D341Med (cell line): ENCODE results near the gene CHST1.
A peak's percentile ranks its signal among the peaks of the same experiment; 100 is the strongest.

Experiments used
- DNase-seq: peaks from one replicate; pipeline ENCODE4 v3.0.0; 2012; ENCODE audit warnings: low spot score

Gene CHST1, protein sequence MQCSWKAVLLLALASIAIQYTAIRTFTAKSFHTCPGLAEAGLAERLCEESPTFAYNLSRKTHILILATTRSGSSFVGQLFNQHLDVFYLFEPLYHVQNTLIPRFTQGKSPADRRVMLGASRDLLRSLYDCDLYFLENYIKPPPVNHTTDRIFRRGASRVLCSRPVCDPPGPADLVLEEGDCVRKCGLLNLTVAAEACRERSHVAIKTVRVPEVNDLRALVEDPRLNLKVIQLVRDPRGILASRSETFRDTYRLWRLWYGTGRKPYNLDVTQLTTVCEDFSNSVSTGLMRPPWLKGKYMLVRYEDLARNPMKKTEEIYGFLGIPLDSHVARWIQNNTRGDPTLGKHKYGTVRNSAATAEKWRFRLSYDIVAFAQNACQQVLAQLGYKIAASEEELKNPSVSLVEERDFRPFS

DNA sequence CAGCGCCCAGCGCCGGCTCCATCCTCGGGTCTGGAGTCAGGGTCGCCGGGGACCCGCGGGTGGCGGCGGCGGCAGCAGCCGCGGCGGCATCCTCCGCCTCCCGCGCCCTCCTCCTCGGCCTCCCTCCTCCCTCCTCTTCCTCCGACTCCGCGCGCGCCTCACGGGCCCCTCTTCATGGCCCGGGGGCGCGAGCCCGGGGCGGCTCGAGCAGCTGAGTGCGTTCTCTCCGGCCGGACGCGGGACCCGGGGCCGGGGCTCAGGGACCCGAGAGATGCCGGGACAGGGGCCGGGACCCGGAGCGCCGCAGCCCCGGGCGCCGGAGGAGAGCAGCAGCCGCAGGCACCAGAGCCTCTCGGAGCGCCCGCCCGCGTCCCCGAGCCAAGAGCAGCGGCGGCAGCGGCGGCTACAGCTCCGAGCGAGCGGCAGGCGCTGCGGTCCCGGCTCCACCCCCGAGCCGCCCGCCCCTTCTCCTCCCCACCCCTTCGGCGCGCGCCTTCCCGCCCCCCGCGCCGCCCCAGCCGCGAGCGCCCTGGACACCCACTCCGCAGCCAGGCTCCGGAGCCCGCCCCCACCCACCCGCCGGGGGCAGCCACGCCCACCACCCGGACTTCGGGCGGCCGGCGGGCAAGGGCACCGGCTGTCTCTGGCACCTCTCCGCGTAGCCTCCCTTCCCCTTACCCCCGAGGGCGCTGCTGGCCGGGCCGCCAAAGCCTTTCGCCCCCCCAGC is at the start of gene CHST1:
Gene CHST1 (minus strand): TSS at position 417 of the 727 bp plus-strand sequence. CDS start 14,699 bp downstream, outside the sequence.
- peak; percentile 79 for DNase-seq

DNA sequence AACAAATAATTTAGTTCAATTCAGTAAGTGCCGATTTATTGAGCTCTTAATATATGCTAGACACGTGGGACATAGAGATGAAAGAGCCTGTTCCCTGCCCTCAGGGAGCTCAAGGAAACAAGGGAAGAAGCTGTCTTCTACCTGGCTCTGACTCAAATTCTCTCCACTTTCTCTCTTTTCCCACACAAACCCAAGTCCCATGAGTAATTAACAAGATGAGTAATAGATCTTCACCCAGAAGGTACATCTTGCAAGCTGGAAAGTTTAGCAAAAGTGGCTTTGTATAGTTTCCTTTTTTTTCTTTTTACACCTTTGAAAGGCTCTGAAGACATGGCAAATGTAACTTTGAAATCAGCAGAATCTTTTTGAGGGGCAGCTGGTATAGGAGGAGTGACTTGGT is 48.2 kb upstream of the CHST1 start:
- no peak for DNase-seq

GRCh38 chr11:45710561-45710960 is 45.1 kb upstream of the CHST1 start:
- DNase-seq = no peak

GRCh38 chr11:45708887-45709663 is 43.7 kb upstream of the CHST1 start:
- no peak for DNase-seq

DNA sequence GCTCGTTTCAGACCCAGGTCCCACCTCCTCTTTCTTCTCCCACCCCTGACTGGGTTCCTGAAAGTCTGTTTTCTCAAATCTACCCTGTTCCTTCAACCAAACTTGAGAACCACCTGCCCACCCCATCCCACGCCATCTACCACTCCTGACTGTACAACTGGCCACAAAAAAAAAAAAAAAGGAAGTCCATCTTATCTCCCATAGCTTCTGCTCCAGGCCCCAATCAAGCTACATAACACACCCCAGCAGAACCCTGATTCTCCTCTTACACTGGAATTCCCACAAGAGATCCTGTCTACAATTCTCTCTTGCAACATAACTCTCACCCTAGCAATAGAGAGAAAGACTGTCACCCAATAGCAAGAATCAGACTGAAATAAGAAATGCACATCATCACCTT is 39.2 kb upstream of the CHST1 start:
- no peak for DNase-seq

DNA sequence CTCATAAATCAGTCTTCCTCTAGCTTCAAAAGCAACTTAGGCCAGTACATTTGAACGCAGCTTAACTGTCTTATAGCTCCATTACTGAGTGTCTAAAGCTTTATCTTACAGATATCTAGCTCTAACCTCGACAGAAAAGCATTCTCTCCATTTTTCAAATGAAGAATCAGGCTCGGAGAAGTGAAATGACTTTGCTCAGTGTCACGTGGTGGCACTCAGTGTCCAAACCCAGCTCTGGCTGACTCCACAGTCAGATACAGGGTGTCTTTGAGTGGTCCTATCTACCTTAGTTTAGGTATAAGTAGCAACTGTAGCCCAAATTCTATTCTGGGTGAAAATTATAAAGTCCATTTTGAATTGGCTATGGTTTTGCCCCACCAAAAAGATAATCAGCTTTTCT is 38.7 kb upstream of the CHST1 start:
- DNase-seq = no peak

GRCh38 chr11:45702511-45702910 is 37.1 kb upstream of the CHST1 start:
- no peak for DNase-seq

- DNase-seq = no peak
Measured at GRCh38 chr11:45698777-45699497, 33.5 kb upstream of the CHST1 start.

- no peak for DNase-seq
Measured at GRCh38 chr11:45692808-45693453, 27.5 kb upstream of the CHST1 start.

- no peak for DNase-seq
Measured at GRCh38 chr11:45688472-45689033, 23.1 kb upstream of the CHST1 start.

- DNase-seq = no peak
Measured at GRCh38 chr11:45687836-45688235, 22.4 kb upstream of the CHST1 start.

DNA sequence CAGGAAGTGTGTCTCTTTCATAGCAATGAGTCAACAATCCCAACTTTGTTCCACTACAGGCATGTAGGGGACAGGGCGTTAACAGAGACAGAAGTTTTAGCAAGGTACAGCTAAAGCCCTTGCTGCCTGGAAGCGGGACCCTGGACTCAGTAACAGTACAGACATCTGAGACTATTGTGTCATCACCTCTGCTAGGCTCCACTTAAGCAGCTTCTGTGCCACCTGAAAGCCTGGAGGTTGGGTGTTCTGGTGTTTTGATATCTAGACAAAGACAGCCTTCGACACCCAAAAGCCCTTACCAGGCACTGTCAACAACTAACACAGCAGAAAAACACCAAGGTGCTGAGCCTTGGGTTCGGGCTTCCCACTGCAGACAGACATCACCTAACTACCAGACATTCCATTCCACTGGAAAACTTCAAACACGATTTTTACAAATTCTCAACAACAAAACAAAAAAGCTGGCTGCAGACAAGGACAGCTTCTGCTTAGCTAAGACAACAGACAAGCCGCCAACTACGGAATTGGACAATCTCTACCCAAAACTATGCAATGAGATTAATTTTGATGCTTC is 20.6 kb upstream of the CHST1 start:
- no peak for DNase-seq

DNA sequence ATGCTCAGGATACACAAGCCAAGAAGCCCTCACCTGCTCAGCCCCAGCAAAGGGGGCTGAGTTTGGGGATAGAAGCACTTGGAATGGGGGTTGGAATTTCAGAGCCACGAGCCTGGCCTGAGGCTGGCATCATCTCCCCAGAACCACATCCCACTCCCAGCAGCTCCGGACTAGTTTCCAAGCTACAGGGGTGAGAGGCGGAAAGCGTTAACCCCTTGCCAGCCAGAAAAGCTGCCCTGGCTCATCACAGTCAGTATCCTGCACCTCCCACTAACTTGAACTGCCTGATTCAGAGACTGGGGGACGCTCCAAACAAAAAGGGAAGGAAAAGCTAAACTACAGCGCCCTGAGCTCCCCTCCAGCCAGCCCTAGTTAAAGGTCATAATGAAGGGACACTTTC is 19.0 kb upstream of the CHST1 start:
- no peak for DNase-seq

GRCh38 chr11:45683271-45684058 is 18.0 kb upstream of the CHST1 start:
- no peak for DNase-seq

GRCh38 chr11:45679806-45680205 is 14.4 kb upstream of the CHST1 start:
- DNase-seq = no peak

- DNase-seq = no peak
Measured at GRCh38 chr11:45678976-45679375, 13.6 kb upstream of the CHST1 start.

GRCh38 chr11:45677770-45678512 is 12.5 kb upstream of the CHST1 start:
- DNase-seq = no peak

GRCh38 chr11:45676522-45677095 is 11.2 kb upstream of the CHST1 start:
- DNase-seq = no peak

DNA sequence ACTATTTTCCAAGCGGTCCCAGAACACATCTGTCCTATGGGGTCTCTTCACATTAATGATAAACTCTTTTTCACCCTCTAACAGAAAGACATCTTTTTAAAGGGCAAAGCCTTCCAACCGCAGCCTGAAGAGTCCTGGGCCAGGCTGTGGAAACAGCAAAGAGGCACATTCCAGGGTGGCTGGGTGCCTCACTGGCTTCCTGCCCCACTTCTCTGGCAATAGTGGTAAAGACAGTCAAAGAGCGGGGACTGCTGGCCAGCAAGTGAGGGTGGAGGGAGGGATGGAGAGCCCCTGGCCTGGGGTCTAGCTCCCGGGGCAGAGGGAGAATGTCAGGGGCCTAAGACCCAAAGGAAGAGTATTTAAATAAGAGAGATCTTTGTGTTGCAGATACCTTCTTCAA is 10.2 kb upstream of the CHST1 start:
- no peak for DNase-seq
